Heart right ventricle (tissue), 16 donors: ENCODE data around the gene SEL1L2. TPM values are rescaled to one million over a fixed set of nuclear protein-coding genes. Genes with fewer than 3 reads are reported as not detected.

ENCODE experiments used
- ATAC-seq, 8 donors: fragments of 200-7000 bp; cut with Tn5 transposase; one replicate each; pipeline ENCODE4 v1.9.1; 2020; ENCODE audit warnings: mild to moderate bottlenecking in 8 of 8, moderate library complexity in 8 of 8, moderate number of reproducible peaks in 1 of 8
- DNase-seq, 2 donors: peaks; one replicate each; pipeline ENCODE4 v3.0.0-alpha.2; 2020
- H3K27ac ChIP-seq, 10 donors: fragments of 200-600 bp; sonication (generic) in 2 of 10; one replicate each; pipeline versions ENCODE4 v1.5.0 to v1.8.0; 2020 to 2022; ENCODE audit warnings: mild to moderate bottlenecking in 3 of 10
- H3K27me3 ChIP-seq, 7 donors: fragments of 200-600 bp; one replicate each; pipeline ENCODE4 v1.8.0; 2021 to 2022; ENCODE audit warnings: mild to moderate bottlenecking in 2 of 7
- H3K36me3 ChIP-seq, 9 donors: fragments of 200-600 bp; sonication (generic) in 1 of 9; one replicate each; pipeline versions ENCODE4 v1.5.0 to v1.8.0; 2020 to 2022; ENCODE audit warnings: mild to moderate bottlenecking in 2 of 9
- H3K4me1 ChIP-seq, 9 donors: fragments of 200-600 bp; sonication (generic) in 1 of 9; one replicate each; pipeline versions ENCODE4 v1.5.0 to v1.8.0; 2020 to 2022; ENCODE audit warnings: mild to moderate bottlenecking in 4 of 9
- H3K4me3 ChIP-seq, 10 donors: fragments of 200-600 bp; sonication (generic) in 2 of 10; one replicate each; pipeline versions ENCODE4 v1.5.0 to v1.8.0; 2020 to 2022; ENCODE audit warnings: mild to moderate bottlenecking in 7 of 10, moderate library complexity in 2 of 10
- H3K9me3 ChIP-seq, 11 donors: fragments of 200-600 bp in 10 of 11; sonication (generic) in 2 of 11; one replicate each; pipeline versions ENCODE4 v1.5.0 to v1.8.0; 2013 to 2022; ENCODE audit warnings: mild to moderate bottlenecking in 2 of 11, control low read depth in 1 of 11, moderate library complexity in 1 of 11
- CTCF ChIP-seq, 9 donors: fragments of 200-600 bp; sonication (generic) in 2 of 9; IDR thresholded peaks; one replicate each; pipeline versions ENCODE4 v1.5.0 to v1.8.0; 2021 to 2022; ENCODE audit warnings: antibody characterized with exemption in 9 of 9, mild to moderate bottlenecking in 5 of 9, moderate library complexity in 1 of 9
- whole genome bisulfite sequencing, 2 donors: extraction: QIAGEN DNeasy Blood & Tissue Kit; methylation state at CpG; one replicate each; pipeline ENCODE4 v1.1.7; 2013; ENCODE audit warnings: inconsistent platforms in 1 of 2; 5-methylcytosine and 5-hydroxymethylcytosine counted together
- intact Hi-C, 10 donors: fragments of 100-400 bp; cut with DNase I; formaldehyde crosslinking; loops; one replicate each; pipeline versions ENCODE4 v1.11.1 to v1.14.2; 2022
- polyA plus RNA-seq, 2 donors: library from polyadenylated mRNA; stranded (reverse); fragments of 200-250 nt; gene quantifications; one replicate each; pipeline ENCODE4 v1.2.3, GENCODE V29; 2013
- total RNA-seq, 10 donors: library from RNA; stranded (reverse); fragmentation: NEBNext Ultra II Directional in 3 of 10; extraction: Animal tissue kit (Norgen Biotek cat#: 25700) in 3 of 10; gene quantifications; one replicate each; pipeline versions ENCODE4 v1.2.1 to v1.2.4, GENCODE V29; 2021 to 2023
- donor health status: Arrhythmogenic right ventricular cardiomyopathy.
- donor health status: ischemic (EF 13 %, LVEDD 7.1; RV severe dilation, severe dysfunction).
- donor health status: healthy with polysubstance abuse.
- donor health status: DM: no; HTN: yes; CAD: no.
- donor health status: DM: no; HTN: no; CAD: no.
- donor health status: ischemic (EF 25% LVEDD 6.9; RV normal size, moderate dysfunction).
- donor health status: ischemic (EF 25% LVEDD 5.7; RV mildly dilated, moderate dysfunction).
- donor health status: healthy.
- donor health status: DM: yes; HTN: yes; CAD: no.
- donor health status: Ischemic cardiomyopathy.
- donor health status: ischemic (EF 35%, LVEDD 5.7; RV mildly dilated, moderate dysfunction).
- donor health status: nonischemic (EF 11% LVEDD 7.7; RV severe dilation, severe dysfunction).
- donor health status: DM: yes; HTN: yes; CAD: no.
- donor health status: PGD.
- donor health status: ischemic (EF 29% LVEDD 5.4; RV normal size, mild dysfunction).
- donor health status: nonischemic (EF 23%, LVEDD 6.1; RV moderate dilation, normal function).

SEL1L2 gene
- total and polyA plus RNA-seq, 12 donors = 0.46 to 5.8 (median 0.95) TPM; not detected in 1

- ATAC-seq (peak in 5 of 8 donors; percentile 34 to 72 (median 57)), DNase-seq (no peak)
- no peaks in the 10 kb centered on the region for H3K4me1 ChIP-seq
- H3K4me3 ChIP-seq = no peak overlapping the region
- H3K27me3 ChIP-seq = peaks cover 0 to 9% (median 0%) of the 10 kb centered on the region in 7 donors
- no peaks in the 10 kb centered on the region for H3K9me3 ChIP-seq
- no peaks in the 10 kb centered on the region for H3K36me3 ChIP-seq
- no peak for TF ChIP-seq CTCF (IDR thresholded peaks at IDR 0.05)
- WGBS, 2 donors = 56 to 58% methylated on average over 7 of the region's 7 CpGs
- intact Hi-C loops = loop anchor here in 1 of 10 donors (10.0 kb wide), 1 partner anchor 106 kb away; no protein-coding TSS in a partner anchor
- H3K27ac ChIP-seq = no peak overlapping the region
Observed at GRCh38 chr20:13838664-13839063, 151.8 kb downstream of the SEL1L2 start.

- H3K36me3 ChIP-seq = no peaks in the 10 kb centered on the region
- no peak for TF ChIP-seq CTCF (IDR thresholded peaks at IDR 0.05)
- intact Hi-C loops = loop anchor here in 1 of 10 donors (10.0 kb wide), 1 partner anchor 113 kb away; no protein-coding TSS in a partner anchor
- DNase-seq (no peak), ATAC-seq (no peak)
- H3K4me3 ChIP-seq = no peak overlapping the region
- no peak overlapping the region for H3K27ac ChIP-seq
- H3K27me3 ChIP-seq = peaks cover 0 to 5% (median 0%) of the 10 kb centered on the region in 7 donors
- peaks cover 0 to 5% (median 0%) of the 10 kb centered on the region in 11 donors for H3K9me3 ChIP-seq
- H3K4me1 ChIP-seq = no peaks in the 10 kb centered on the region
- WGBS, 2 donors = 81 to 87% methylated on average over 3 of the region's 3 CpGs
Observed at GRCh38 chr20:13831476-13831875, 158.9 kb downstream of the SEL1L2 start.

GRCh38 chr20:13825465-13825864 is 164.9 kb downstream of the SEL1L2 start:
- Histone ChIP-seq H3K27me3 (no peaks in the 10 kb centered on the region), H3K36me3 (no peaks in the 10 kb centered on the region), H3K4me3 (no peak overlapping the region), H3K27ac (no peak overlapping the region), H3K4me1 (peaks cover 0 to 13% (median 0%) of the 10 kb centered on the region in 9 donors), H3K9me3 (peaks cover 0 to 8% (median 0%) of the 10 kb centered on the region in 11 donors)
- DNase-seq (no peak), ATAC-seq (peak in 5 of 8 donors; percentile 32 to 65 (median 48))
- TF ChIP-seq CTCF (IDR thresholded peaks at IDR 0.05) = no peak
- 83 to 85% methylated on average over 4 to 5 of the region's 5 CpGs for WGBS, 2 donors
- intact Hi-C loops = loop anchor here in 3 of 10 donors (5.0 to 10.0 kb wide), 4 partner anchors 119 to 227 kb away; no protein-coding TSS in a partner anchor

GRCh38 chr20:13824459-13824858 is 166.0 kb downstream of the SEL1L2 start:
- TF ChIP-seq CTCF (IDR thresholded peaks at IDR 0.05) = no peak
- no peak overlapping the region for H3K4me3 ChIP-seq
- DNase-seq (no peak), ATAC-seq (no peak)
- H3K27me3 ChIP-seq = no peaks in the 10 kb centered on the region
- H3K27ac ChIP-seq = no peak overlapping the region
- peaks cover 0 to 4% (median 0%) of the 10 kb centered on the region in 9 donors for H3K36me3 ChIP-seq
- intact Hi-C loops = loop anchor here in 4 of 10 donors (5.0 to 10.0 kb wide), 5 partner anchors 120 to 238 kb away; no protein-coding TSS in a partner anchor
- peaks cover 0 to 13% (median 0%) of the 10 kb centered on the region in 9 donors for H3K4me1 ChIP-seq
- 95% methylated on average over 3 of the region's 3 CpGs for WGBS, 2 donors
- peaks cover 0 to 8% (median 0%) of the 10 kb centered on the region in 11 donors for H3K9me3 ChIP-seq
